NCI-H1694 treated with DMSO at 0.1 percent for 48 hours (cell line): ENCODE data around the gene NEUROD2.

Source experiments
- DNase-seq: peaks from one replicate; lab custom pipeline; 2025; lab: John Stamatoyannopoulos, UW

NEUROD2 gene

GRCh38 chr17:39607851-39608130 is at the start of gene NEUROD2:
NEUROD2 (minus strand) TSS chr17:39607920; CDS start chr17:39606599, 1,321 bp downstream.
- DNase-seq, result peak; percentile 94

GRCh38 chr17:39655105-39655504 is 47.4 kb upstream of the NEUROD2 start:
- DNase-seq, result no peak

GRCh38 chr17:39653662-39654331 is 46.1 kb upstream of the NEUROD2 start:
- peak; percentile 15 for DNase-seq

GRCh38 chr17:39653316-39653661 is 45.6 kb upstream of the NEUROD2 start:
- DNase-seq, result no peak

GRCh38 chr17:39652587-39653315 is 45.0 kb upstream of the NEUROD2 start:
- DNase-seq, result no peak

GRCh38 chr17:39651923-39652586 is 44.3 kb upstream of the NEUROD2 start:
- no peak for DNase-seq

GRCh38 chr17:39650121-39650579 is 42.4 kb upstream of the NEUROD2 start:
- DNase-seq, result no peak

- DNase-seq, result no peak
Observed at GRCh38 chr17:39648616-39649366, 41.1 kb upstream of the NEUROD2 start.

- no peak for DNase-seq
Observed at GRCh38 chr17:39647256-39647655, 39.5 kb upstream of the NEUROD2 start.

- no peak for DNase-seq
Observed at GRCh38 chr17:39643271-39643670, 35.6 kb upstream of the NEUROD2 start.

- DNase-seq, result no peak
Observed at GRCh38 chr17:39642291-39643074, 34.8 kb upstream of the NEUROD2 start.

GRCh38 chr17:39641883-39642282 is 34.2 kb upstream of the NEUROD2 start:
- no peak for DNase-seq

- no peak for DNase-seq
Observed at GRCh38 chr17:39641097-39641496, 33.4 kb upstream of the NEUROD2 start.

GRCh38 chr17:39640591-39641031 is 32.9 kb upstream of the NEUROD2 start:
- no peak for DNase-seq

GRCh38 chr17:39639566-39640458 is 32.1 kb upstream of the NEUROD2 start:
- DNase-seq, result no peak

- no peak for DNase-seq
Observed at GRCh38 chr17:39639043-39639442, 31.3 kb upstream of the NEUROD2 start.

GRCh38 chr17:39638317-39638716 is 30.6 kb upstream of the NEUROD2 start:
- no peak for DNase-seq

GRCh38 chr17:39636927-39637736 is 29.4 kb upstream of the NEUROD2 start, which contains the start of gene STARD3:
STARD3 (plus strand) TSS chr17:39637144; CDS start chr17:39653532, 16,388 bp downstream.
- peak; percentile 58 for DNase-seq

GRCh38 chr17:39636587-39636926 is 28.8 kb upstream of the NEUROD2 start:
- DNase-seq, result no peak
